ENCODE results near the gene CRYBB2. TPM values are rescaled to one million over a fixed set of nuclear protein-coding genes. Genes with fewer than 3 reads are reported as not detected.

Gene CRYBB2
- total and polyA plus RNA-seq, 12 donors: 0.24 to 1.9 (median 1.1) TPM; not detected in 8

- Histone ChIP-seq H3K4me3 (no peak overlapping the region), H3K27ac (no peak overlapping the region), H3K9me3 (replicated peaks in 1 of 3) (no peaks in the 10 kb centered on the region), H3K4me1 (replicated peaks in 1 of 2) (no peaks in the 10 kb centered on the region), H3K36me3 (replicated peaks in 1 of 2) (no peaks in the 10 kb centered on the region), H3K27me3 (no peaks in the 10 kb centered on the region)
- DNase-seq: no peak
- 79 to 92% (median 85%) methylated on average over 2 of the region's 2 CpGs for WGBS, 4 donors
- intact Hi-C loops (cut with DNase I): no loop called here
- TF ChIP-seq CTCF (IDR thresholded peaks at IDR 0.05) (no peak), POLR2A (IDR thresholded peaks at IDR 0.05) (no peak)
Observed at GRCh38 chr22:25208328-25208727, 11.1 kb upstream of the CRYBB2 start.

- Histone ChIP-seq H3K27me3 (no peaks in the 10 kb centered on the region), H3K27ac (no peak overlapping the region), H3K4me1 (replicated peaks in 1 of 2) (no peaks in the 10 kb centered on the region), H3K9me3 (replicated peaks in 1 of 3) (no peaks in the 10 kb centered on the region), H3K4me3 (no peak overlapping the region), H3K36me3 (replicated peaks in 1 of 2) (no peaks in the 10 kb centered on the region)
- TF ChIP-seq POLR2A (IDR thresholded peaks at IDR 0.05): no peak
- 79 to 87% (median 83%) methylated on average over 17 of the region's 17 CpGs for WGBS, 4 donors
- DNase-seq: no peak
- intact Hi-C loops (cut with DNase I): no loop called here
Observed at GRCh38 chr22:25208743-25209505, 10.5 kb upstream of the CRYBB2 start.

- Histone ChIP-seq H3K4me1 (replicated peaks in 1 of 2) (no peaks in the 10 kb centered on the region), H3K27ac (no peak overlapping the region), H3K4me3 (no peak overlapping the region), H3K27me3 (no peaks in the 10 kb centered on the region), H3K36me3 (replicated peaks in 1 of 2) (no peaks in the 10 kb centered on the region), H3K9me3 (replicated peaks in 1 of 3) (no peaks in the 10 kb centered on the region)
- no peak for DNase-seq
- intact Hi-C loops (cut with DNase I): no loop called here
- 52 to 87% (median 79%) methylated on average over 2 to 3 of the region's 3 CpGs for WGBS, 4 donors
- TF ChIP-seq POLR2A (IDR thresholded peaks at IDR 0.05) (no peak), CTCF (IDR thresholded peaks at IDR 0.05) (no peak)
Observed at GRCh38 chr22:25210793-25211192, 8.6 kb upstream of the CRYBB2 start.

GRCh38 chr22:25212337-25212736 lies 7.1 kb upstream of the CRYBB2 start:
- Histone ChIP-seq H3K27ac (no peak overlapping the region), H3K9me3 (replicated peaks in 1 of 3) (no peaks in the 10 kb centered on the region), H3K4me3 (no peak overlapping the region), H3K4me1 (replicated peaks in 1 of 2) (no peaks in the 10 kb centered on the region), H3K27me3 (no peaks in the 10 kb centered on the region), H3K36me3 (replicated peaks in 1 of 2) (no peaks in the 10 kb centered on the region)
- DNase-seq: no peak
- 41 to 64% (median 57%) methylated on average over 3 of the region's 3 CpGs for WGBS, 4 donors
- TF ChIP-seq CTCF (IDR thresholded peaks at IDR 0.05) (no peak), POLR2A (IDR thresholded peaks at IDR 0.05) (no peak)
- intact Hi-C loops (cut with DNase I): no loop called here

GRCh38 chr22:25213221-25213620 lies 6.2 kb upstream of the CRYBB2 start:
- WGBS, 4 donors: 76 to 88% (median 81%) methylated on average over 3 of the region's 3 CpGs
- Histone ChIP-seq H3K27me3 (no peaks in the 10 kb centered on the region), H3K9me3 (replicated peaks in 1 of 3) (no peaks in the 10 kb centered on the region), H3K36me3 (replicated peaks in 1 of 2) (no peaks in the 10 kb centered on the region), H3K4me3 (no peak overlapping the region), H3K27ac (no peak overlapping the region), H3K4me1 (replicated peaks in 1 of 2) (no peaks in the 10 kb centered on the region)
- DNase-seq: no peak
- TF ChIP-seq CTCF (IDR thresholded peaks at IDR 0.05) (no peak), POLR2A (IDR thresholded peaks at IDR 0.05) (no peak)
- intact Hi-C loops (cut with DNase I): no loop called here
